H9 (cell line): Measurements from ENCODE around the gene IDUA. TPM values are rescaled to one million over a fixed set of nuclear protein-coding genes. Genes with fewer than 3 reads are reported as not detected.
"Not testable (repeated sequence)": the region's sequence is repeated elsewhere in the genome, so short reads cannot be mapped to it uniquely, and the experiment has no call there.

Experiments used
- DNase-seq: peaks from one replicate; pipeline ENCODE4 v3.0.0-alpha.2; 2017
- H2AFZ ChIP-seq: one replicate; pipeline ENCODE4 v1.6.1; 2013; ENCODE audit warnings: mild to moderate bottlenecking, low read length, control low read depth, moderate library complexity
- H2AK5ac ChIP-seq: 2 replicates; pipeline ENCODE4 v1.6.1; 2013; ENCODE audit warnings: low read length, control low read depth, mixed read lengths; ENCODE audit not compliant: insufficient read length
- H2BK120ac ChIP-seq: one replicate; pipeline ENCODE4 v1.6.1; 2013; ENCODE audit warnings: low read depth, mild to moderate bottlenecking, low read length, control low read depth, inconsistent platforms; ENCODE audit not compliant: poor library complexity, severe bottlenecking
- H2BK12ac ChIP-seq: 2 replicates; pipeline ENCODE4 v1.6.1; 2013; ENCODE audit warnings: low read length, control low read depth, mixed read lengths, low read depth; ENCODE audit not compliant: insufficient read length
- H2BK15ac ChIP-seq: 2 replicates; pipeline ENCODE4 v1.6.1; 2013; ENCODE audit warnings: low read depth, low read length, control low read depth
- H2BK20ac ChIP-seq: one replicate; pipeline ENCODE4 v1.6.1; 2013; ENCODE audit warnings: low read depth, mild to moderate bottlenecking, low read length, control low read depth, inconsistent platforms; ENCODE audit not compliant: poor library complexity, severe bottlenecking
- H2BK5ac ChIP-seq: 2 replicates; pipeline ENCODE4 v1.6.1; 2013; ENCODE audit warnings: low read length, control low read depth, mixed read lengths; ENCODE audit not compliant: insufficient read length
- H3K14ac ChIP-seq: 2 replicates; pipeline ENCODE4 v1.6.1; 2013; ENCODE audit warnings: low read length, control low read depth; ENCODE audit not compliant: insufficient read depth
- H3K18ac ChIP-seq: 2 replicates; pipeline ENCODE4 v1.6.1; 2013; ENCODE audit warnings: low read depth, mild to moderate bottlenecking, mixed read lengths, low read length, control low read depth; ENCODE audit not compliant: insufficient read length
- H3K23ac ChIP-seq: 2 replicates; pipeline ENCODE4 v1.6.1; 2013; ENCODE audit warnings: low read length, control low read depth, mixed read lengths, low read depth; ENCODE audit not compliant: insufficient read length
- H3K23me2 ChIP-seq: 2 replicates; pipeline ENCODE4 v1.6.1; 2013; ENCODE audit warnings: low read depth, mild to moderate bottlenecking, mixed read lengths, low read length, control low read depth; ENCODE audit not compliant: insufficient read length, poor library complexity, severe bottlenecking
- H3K27ac ChIP-seq: 2 replicates; pipeline ENCODE4 v1.5.1; 2013; ENCODE audit warnings: low read length, control low read depth, mixed read lengths, low read depth; ENCODE audit not compliant: insufficient read length
- H3K27me3 ChIP-seq: 2 replicates; pipeline ENCODE4 v1.6.1; 2013; ENCODE audit warnings: low read length, control low read depth, inconsistent platforms; ENCODE audit not compliant: insufficient read depth
- H3K4ac ChIP-seq: 2 replicates; pipeline ENCODE4 v1.6.1; 2013; ENCODE audit warnings: low read depth, mild to moderate bottlenecking, control low read depth, inconsistent platforms, low read length, moderate library complexity
- H3K4me1 ChIP-seq: 2 replicates; pipeline ENCODE4 v1.6.1; 2013; ENCODE audit warnings: low read length, control low read depth, inconsistent platforms; ENCODE audit not compliant: insufficient read depth
- H3K4me2 ChIP-seq: 2 replicates; pipeline ENCODE4 v1.6.1; 2013; ENCODE audit warnings: low read length, control low read depth, mixed read lengths; ENCODE audit not compliant: insufficient read length, insufficient read depth
- H3K56ac ChIP-seq: 2 replicates; pipeline ENCODE4 v1.6.1; 2013; ENCODE audit warnings: low read depth, mild to moderate bottlenecking, mixed read lengths, low read length, control low read depth; ENCODE audit not compliant: insufficient read length
- H3K79me1 ChIP-seq: 2 replicates; pipeline ENCODE4 v1.6.1; 2013; ENCODE audit warnings: low read depth, mild to moderate bottlenecking, moderate library complexity, low read length, control low read depth, inconsistent platforms; ENCODE audit not compliant: insufficient read depth, poor library complexity, severe bottlenecking
- H3K79me2 ChIP-seq: 2 replicates; pipeline ENCODE4 v1.6.1; 2013; ENCODE audit warnings: low read length, control low read depth, inconsistent platforms; ENCODE audit not compliant: insufficient read depth
- H3K9ac ChIP-seq: 2 replicates; pipeline ENCODE4 v1.6.1; 2013; ENCODE audit warnings: low read length, control low read depth, mixed read lengths; ENCODE audit not compliant: insufficient read length; ENCODE audit errors: extremely low read depth
- H3K9me3 ChIP-seq: one replicate; pipeline ENCODE4 v1.6.1; 2013; ENCODE audit warnings: low read depth, low read length, inconsistent platforms; ENCODE audit not compliant: control insufficient read depth
- H3T11ph ChIP-seq: one replicate; pipeline ENCODE4 v1.6.1; 2013; ENCODE audit warnings: mild to moderate bottlenecking, low read length, control low read depth, inconsistent platforms
- H4K20me1 ChIP-seq: one replicate; pipeline ENCODE4 v1.6.1; 2013; ENCODE audit not compliant: control insufficient read depth, insufficient read length, insufficient read depth
- H4K5ac ChIP-seq: 2 replicates; pipeline ENCODE4 v1.6.1; 2013; ENCODE audit warnings: low read depth, mild to moderate bottlenecking, mixed read lengths, low read length, control low read depth; ENCODE audit not compliant: insufficient read length
- H4K8ac ChIP-seq: replicated peaks from 2 replicates; pipeline ENCODE4 v1.6.1; 2013; ENCODE audit warnings: low read length, control low read depth, mixed read lengths, low read depth; ENCODE audit not compliant: insufficient read length
- H4K91ac ChIP-seq: 2 replicates; pipeline ENCODE4 v1.6.1; 2013; ENCODE audit warnings: low read depth, mild to moderate bottlenecking, moderate library complexity, mixed read lengths, low read length, control low read depth; ENCODE audit not compliant: insufficient read length
- H3K27ac Mint-ChIP-seq, 3 experiments: 2 replicates in 2 of 3; 3 replicates in 1 of 3; pipeline ENCODE4 v1.8.0; 2020 to 2021; ENCODE audit warnings: mixed read lengths in 3 of 3, mild to moderate bottlenecking in 1 of 3, moderate library complexity in 1 of 3
- H3K27me3 Mint-ChIP-seq: 2 replicates; pipeline ENCODE4 v1.8.0; 2021; ENCODE audit warnings: low read depth, mild to moderate bottlenecking, moderate library complexity, mixed read lengths
- H3K36me3 Mint-ChIP-seq, 3 experiments: 2 replicates in 2 of 3; 3 replicates in 1 of 3; pipeline ENCODE4 v1.8.0; 2020 to 2021; ENCODE audit warnings: low read depth in 3 of 3, mixed read lengths in 3 of 3; ENCODE audit not compliant: insufficient read depth in 1 of 3
- H3K4me1 Mint-ChIP-seq, 2 experiments: 2 replicates each; pipeline ENCODE4 v1.8.0; 2020; ENCODE audit warnings: mixed read lengths in 2 of 2
- H3K4me3 Mint-ChIP-seq, 2 experiments: 2 replicates in 1 of 2; 3 replicates in 1 of 2; pipeline ENCODE4 v1.8.0; 2020 to 2021; ENCODE audit warnings: mild to moderate bottlenecking in 2 of 2, mixed read lengths in 2 of 2, moderate library complexity in 1 of 2
- H3K9me3 Mint-ChIP-seq, 2 experiments: 2 replicates in 1 of 2; 3 replicates in 1 of 2; pipeline ENCODE4 v1.8.0; 2020; ENCODE audit warnings: mild to moderate bottlenecking in 2 of 2, mixed read lengths in 2 of 2, moderate library complexity in 1 of 2
- CTCF ChIP-seq: fragments of 200-600 bp; sonication (generic); conservative IDR thresholded peaks from 3 replicates; pipeline ENCODE4 v1.8.0; 2021; ENCODE audit warnings: antibody characterized with exemption, mild to moderate bottlenecking
- WGBS: extraction: QIAGEN DNeasy Blood & Tissue Kit; methylation state at CpG from one replicate; pipeline ENCODE4 v1.1.7; 2013; ENCODE audit warnings: missing lambda C conversion rate, low lambda C conversion rate, mixed read lengths; ENCODE audit not compliant: insufficient read length; ENCODE audit errors: extremely low coverage; 5-methylcytosine and 5-hydroxymethylcytosine counted together
- total RNA-seq: library from RNA; stranded (reverse); gene quantifications from 2 replicates; pipeline ENCODE4 v1.2.1, GENCODE V29; 2021

IDUA gene
- total RNA-seq, 1 experiment from 2014 or later: 14.5 TPM

DNA sequence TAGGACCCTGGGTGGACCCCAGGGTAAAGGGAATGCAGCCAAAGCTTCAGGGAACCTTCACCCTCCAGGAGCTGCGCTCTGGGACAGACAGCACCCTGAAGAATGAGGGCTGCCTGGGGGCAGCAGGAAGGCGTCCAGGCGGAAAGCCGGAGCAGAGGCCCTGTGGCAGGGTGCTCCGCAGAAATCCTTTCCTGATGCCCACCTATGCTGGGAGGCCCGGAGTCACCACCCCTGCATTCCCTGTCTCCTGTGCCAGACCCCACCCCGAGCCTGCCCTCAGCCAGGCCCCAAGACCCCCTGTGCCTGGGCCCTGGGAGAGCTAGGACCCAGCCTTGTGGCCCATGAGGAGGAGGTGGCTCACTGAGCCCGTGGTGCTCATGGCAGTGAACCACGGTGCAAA, 12.2 kb upstream of the IDUA start:
- Histone ChIP-seq H2BK12ac (no peak overlapping the region), H3K27ac (no peak overlapping the region), H3K23me2 (peaks cover 5% of the 10 kb centered on the region), H2BK5ac (no peak overlapping the region), H4K8ac (no peak overlapping the region), H3K27me3 (peaks cover 3% of the 10 kb centered on the region; the same call in 1 of the 2 replicates), H2AFZ (no peak overlapping the region), H3K79me1 (no peaks in the 10 kb centered on the region), H3K18ac (no peak overlapping the region), H3K4me1 (no peaks in the 10 kb centered on the region), H3K79me2 (no peaks in the 10 kb centered on the region), H3K4ac (no peak overlapping the region), H3K4me2 (no peak overlapping the region), H2BK120ac (no peak overlapping the region), H2BK15ac (no peak overlapping the region), H3K56ac (no peak overlapping the region), H3T11ph (no peak overlapping the region), H3K23ac (no peak overlapping the region), H3K9me3 (no peaks in the 10 kb centered on the region), H3K9ac (no peak overlapping the region), H3K14ac (no peak overlapping the region), H4K5ac (no peak overlapping the region), H4K91ac (no peak overlapping the region), H2AK5ac (no peak overlapping the region), H2BK20ac (no peak overlapping the region), H4K20me1 (no peaks in the 10 kb centered on the region)
- no peak for TF ChIP-seq CTCF
- DNase-seq: no peak
- H3K27me3 Mint-ChIP-seq: peaks cover 29% of the 10 kb centered on the region
- H3K9me3 Mint-ChIP-seq: peaks cover 5 to 8% of the 10 kb centered on the region in 2 experiments; a peak in 3 of 5 replicates
- WGBS: no CpG with 5 or more reads among the region's 9 CpGs
- H3K4me1 Mint-ChIP-seq: peaks cover 4 to 7% of the 10 kb centered on the region in 2 experiments; a peak in 3 of 4 replicates
- H3K36me3 Mint-ChIP-seq: no peaks in the 10 kb centered on the region
- H3K4me3 Mint-ChIP-seq: peak overlapping the region in 1 of 2 experiments; percentile 58; a peak in 1 of 5 replicates
- no peak overlapping the region for H3K27ac Mint-ChIP-seq

- not testable (repeated sequence) for H3K36me3 Mint-ChIP-seq, H3K27me3 ChIP-seq, H3K79me1 ChIP-seq, H3K9me3 ChIP-seq, H3K9ac ChIP-seq, H3K4me2 ChIP-seq, H3K4me1 ChIP-seq, H3K23me2 ChIP-seq, H3K27ac Mint-ChIP-seq, H3T11ph ChIP-seq, H2AFZ ChIP-seq, H4K91ac ChIP-seq, H3K14ac ChIP-seq, H4K20me1 ChIP-seq, H3K4me3 Mint-ChIP-seq, H3K4me1 Mint-ChIP-seq, H3K9me3 Mint-ChIP-seq, H3K18ac ChIP-seq, H4K5ac ChIP-seq, H3K27ac ChIP-seq, H3K23ac ChIP-seq, H3K4ac ChIP-seq, H2BK15ac ChIP-seq, H2BK120ac ChIP-seq, H2BK12ac ChIP-seq, H2AK5ac ChIP-seq, H3K56ac ChIP-seq, H4K8ac ChIP-seq, H2BK5ac ChIP-seq, H2BK20ac ChIP-seq, H3K79me2 ChIP-seq, DNase-seq
- WGBS: no CpG with 5 or more reads among the region's 25 CpGs
- H3K27me3 Mint-ChIP-seq: peaks cover 36% of the 10 kb centered on the region
Measured at GRCh38 chr4:976016-976415, 10.8 kb upstream of the IDUA start.
